ENCODE data around the gene S100A13. TPM values are rescaled to one million over a fixed set of nuclear protein-coding genes. Genes with fewer than 3 reads are reported as not detected.

The S100A13 gene
- total RNA-seq, 1 experiment from 2014 or later: 350 TPM

DNA sequence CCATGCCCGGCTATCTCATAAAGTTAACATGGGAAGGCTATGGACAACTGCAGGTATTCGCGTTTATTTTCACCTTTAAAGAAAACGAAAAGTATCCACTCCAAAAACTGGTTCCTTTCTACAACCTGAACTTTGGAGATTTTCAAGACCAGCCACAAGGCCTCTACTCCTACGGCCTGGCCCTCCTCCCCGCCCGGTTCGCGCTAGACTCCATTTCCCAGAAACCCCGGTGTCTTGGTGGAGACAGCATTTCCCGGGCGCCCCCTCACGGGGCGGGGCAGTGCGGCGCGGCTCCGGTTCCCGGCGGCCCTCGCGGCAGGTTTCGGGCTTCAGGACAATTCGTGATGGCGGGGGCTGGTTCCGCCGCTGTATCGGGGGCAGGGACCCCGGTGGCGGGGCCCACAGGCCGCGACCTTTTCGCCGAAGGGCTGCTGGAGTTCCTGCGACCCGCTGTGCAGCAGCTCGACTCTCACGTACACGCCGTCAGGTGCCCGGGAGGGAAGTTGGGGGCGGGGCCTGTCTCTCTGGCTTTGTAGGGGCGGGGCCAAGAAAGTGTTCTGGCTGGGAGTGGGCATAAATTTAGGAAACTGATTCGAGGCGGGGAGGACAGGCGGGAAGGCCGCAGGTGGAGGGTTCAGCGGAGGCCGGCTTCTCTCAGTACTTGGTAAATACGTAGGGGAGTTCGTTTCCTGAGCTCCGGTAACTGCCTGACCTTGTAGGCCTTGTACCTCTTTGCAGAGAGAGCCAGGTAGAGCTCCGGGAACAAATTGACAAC lies 31.3 kb upstream of the S100A13 start, which contains the start of gene SNAPIN:
Gene SNAPIN (plus strand): TSS at position 304 of the 775 bp plus-strand sequence. CDS start 41 bp downstream, at position 345.
- DNase-seq (peak; percentile 92), ATAC-seq (peak; percentile 93)
- Histone ChIP-seq H3K4me1 (ENCODE audit: insufficient read depth, low read length) (peaks cover 14% of the 10 kb centered on the region; the same call in 1 of the 2 replicates), H3K4me2 (ENCODE audit: low read length) (peak within 1 kb of the TSS; percentile 96), H3F3A (ENCODE audit: low read length, unreplicated experiment) (peaks cover 15% of the 10 kb centered on the region), H4K20me1 (ENCODE audit: low read length) (no peaks in the 10 kb centered on the region), H3K9me3 (ENCODE audit: low read length) (no peaks in the 10 kb centered on the region), H3K36me3 (ENCODE audit: low read depth, low read length) (peaks cover 28% of the 10 kb centered on the region), H2AFZ (ENCODE audit: low read length) (peak within 1 kb of the TSS; percentile 91), H3K27ac (ENCODE audit: low read length) (peak within 1 kb of the TSS; percentile 62), H3K79me2 (ENCODE audit: low read length) (peaks cover 13% of the 10 kb centered on the region), H3K4me3 (ENCODE audit: low read length) (peak within 1 kb of the TSS; percentile 89), H3K27me3 (ENCODE audit: low read length) (no peaks in the 10 kb centered on the region), H3K9me2 (replicated peaks; ENCODE audit: low read length) (no peaks in the 10 kb centered on the region), H3K9ac (ENCODE audit: low read length) (peak within 1 kb of the TSS; percentile 90)
- BruUV-seq (replicated peaks): TSS peak; percentile 75
- TF ChIP-seq EZH2 (IDR thresholded peaks at IDR 0.05; ENCODE audit: low read length, unreplicated experiment): no peak
- no peak for TF ChIP-seq EZH2phosphoT487 (IDR thresholded peaks at IDR 0.05; ENCODE audit: borderline replicate concordance, low read length)
- intact Hi-C loops (cut with micrococcal nuclease): loop anchor here (2.0 kb wide), 1 partner anchor 24 kb away; the partner anchor contains the start of gene CHTOP
- ChIA-PET CTCF (no interaction called here), POLR2A (ENCODE audit: unreplicated experiment) (interaction anchor here (0.6 to 0.7 kb wide), 2 partner anchors 20 to 69 kb away, joined by 3 to 8 read pairs; partner anchors contain the start of gene INTS3)

- intact Hi-C loops (cut with micrococcal nuclease): no loop called here
- TF ChIP-seq EZH2phosphoT487 (IDR thresholded peaks at IDR 0.05; ENCODE audit: borderline replicate concordance, low read length) (no peak), EZH2 (IDR thresholded peaks at IDR 0.05; ENCODE audit: low read length, unreplicated experiment) (no peak)
- TF ChIP-seq, protein P1, sequence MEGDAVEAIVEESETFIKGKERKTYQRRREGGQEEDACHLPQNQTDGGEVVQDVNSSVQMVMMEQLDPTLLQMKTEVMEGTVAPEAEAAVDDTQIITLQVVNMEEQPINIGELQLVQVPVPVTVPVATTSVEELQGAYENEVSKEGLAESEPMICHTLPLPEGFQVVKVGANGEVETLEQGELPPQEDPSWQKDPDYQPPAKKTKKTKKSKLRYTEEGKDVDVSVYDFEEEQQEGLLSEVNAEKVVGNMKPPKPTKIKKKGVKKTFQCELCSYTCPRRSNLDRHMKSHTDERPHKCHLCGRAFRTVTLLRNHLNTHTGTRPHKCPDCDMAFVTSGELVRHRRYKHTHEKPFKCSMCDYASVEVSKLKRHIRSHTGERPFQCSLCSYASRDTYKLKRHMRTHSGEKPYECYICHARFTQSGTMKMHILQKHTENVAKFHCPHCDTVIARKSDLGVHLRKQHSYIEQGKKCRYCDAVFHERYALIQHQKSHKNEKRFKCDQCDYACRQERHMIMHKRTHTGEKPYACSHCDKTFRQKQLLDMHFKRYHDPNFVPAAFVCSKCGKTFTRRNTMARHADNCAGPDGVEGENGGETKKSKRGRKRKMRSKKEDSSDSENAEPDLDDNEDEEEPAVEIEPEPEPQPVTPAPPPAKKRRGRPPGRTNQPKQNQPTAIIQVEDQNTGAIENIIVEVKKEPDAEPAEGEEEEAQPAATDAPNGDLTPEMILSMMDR (conservative IDR thresholded peaks at IDR 0.05; ENCODE audit: low read depth, low read length): no peak
- Histone ChIP-seq H4K20me1 (ENCODE audit: low read length) (no peaks in the 10 kb centered on the region), H3K4me1 (ENCODE audit: insufficient read depth, low read length) (peaks cover 23% of the 10 kb centered on the region), H3K27me3 (ENCODE audit: low read length) (no peaks in the 10 kb centered on the region), H3K27ac (ENCODE audit: low read length) (no peak overlapping the region), H3K4me3 (ENCODE audit: low read length) (no peak overlapping the region), H3K9ac (ENCODE audit: low read length) (no peak overlapping the region), H3F3A (ENCODE audit: low read length, unreplicated experiment) (no peaks in the 10 kb centered on the region), H3K36me3 (ENCODE audit: low read depth, low read length) (no peaks in the 10 kb centered on the region), H3K9me3 (ENCODE audit: low read length) (no peaks in the 10 kb centered on the region), H3K4me2 (ENCODE audit: low read length) (no peak overlapping the region), H2AFZ (ENCODE audit: low read length) (no peak overlapping the region), H3K9me2 (replicated peaks; ENCODE audit: low read length) (no peaks in the 10 kb centered on the region), H3K79me2 (ENCODE audit: low read length) (peaks cover 13% of the 10 kb centered on the region)
- BruUV-seq (replicated peaks): no TSS peak
- no peak for ATAC-seq
- ChIA-PET CTCF (no interaction called here), POLR2A (ENCODE audit: unreplicated experiment) (interaction anchor here (0.6 kb wide), 1 partner anchor 29 kb away, joined by 4 read pairs; no protein-coding TSS in a partner anchor)
- DNase-seq: no peak
Observed at GRCh38 chr1:153655333-153655732, 28.0 kb upstream of the S100A13 start.

DNA sequence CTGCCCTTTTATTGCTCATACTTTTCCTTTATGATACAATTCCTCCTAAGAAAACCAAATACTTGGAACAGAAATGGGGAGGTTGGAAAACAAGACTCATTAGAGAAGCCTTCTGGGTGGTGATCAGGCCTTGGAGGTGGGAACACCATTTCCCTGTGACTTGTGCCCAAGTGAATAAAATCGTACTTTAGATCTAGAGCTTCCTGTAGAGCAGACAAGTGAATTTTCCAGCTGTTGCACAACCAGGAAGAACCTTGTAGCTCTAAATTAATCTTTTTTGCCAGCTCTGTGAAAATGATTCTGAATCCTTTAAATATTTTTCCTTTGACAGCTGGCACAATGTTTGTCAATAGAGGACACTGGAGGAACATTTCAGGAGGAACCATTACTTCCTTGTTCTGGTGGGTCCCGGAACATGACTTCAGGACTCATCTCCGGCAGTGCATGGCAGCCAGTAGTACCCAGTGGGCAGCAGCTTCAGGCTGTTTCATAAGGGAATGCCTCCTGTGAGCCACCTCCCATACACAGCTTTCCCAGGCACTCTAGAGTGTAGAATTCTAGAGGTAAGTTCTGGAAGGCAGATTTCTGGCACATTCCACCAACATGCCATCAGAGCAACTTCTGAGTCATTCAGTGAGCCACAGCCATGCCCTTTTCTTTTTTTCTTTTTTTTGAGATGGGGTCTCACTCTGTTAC lies 25.6 kb upstream of the S100A13 start:
- Histone ChIP-seq H3K9ac (ENCODE audit: low read length) (no peak overlapping the region), H3K4me2 (ENCODE audit: low read length) (peak overlapping the region; percentile 18; the same call in 1 of the 2 replicates), H3K4me3 (ENCODE audit: low read length) (no peak overlapping the region), H3K4me1 (ENCODE audit: insufficient read depth, low read length) (peaks cover 16% of the 10 kb centered on the region), H3K27me3 (ENCODE audit: low read length) (no peaks in the 10 kb centered on the region), H3K79me2 (ENCODE audit: low read length) (no peaks in the 10 kb centered on the region), H4K20me1 (ENCODE audit: low read length) (no peaks in the 10 kb centered on the region), H2AFZ (ENCODE audit: low read length) (no peak overlapping the region), H3K9me3 (ENCODE audit: low read length) (no peaks in the 10 kb centered on the region), H3K36me3 (ENCODE audit: low read depth, low read length) (no peaks in the 10 kb centered on the region), H3F3A (ENCODE audit: low read length, unreplicated experiment) (no peaks in the 10 kb centered on the region), H3K27ac (ENCODE audit: low read length) (no peak overlapping the region), H3K9me2 (replicated peaks; ENCODE audit: low read length) (no peaks in the 10 kb centered on the region)
- DNase-seq: peak; percentile 66
- no peak; the same call in 1 of the 2 replicates for ATAC-seq
- intact Hi-C loops (cut with micrococcal nuclease): no loop called here
- BruUV-seq (replicated peaks): no TSS peak
- CTCF ChIA-PET: no interaction called here
- POLR2A ChIA-PET (ENCODE audit: unreplicated experiment): no interaction called here
- TF ChIP-seq, protein P1 (conservative IDR thresholded peaks at IDR 0.05; ENCODE audit: low read depth, low read length): no peak
- TF ChIP-seq EZH2 (IDR thresholded peaks at IDR 0.05; ENCODE audit: low read length, unreplicated experiment) (no peak), EZH2phosphoT487 (IDR thresholded peaks at IDR 0.05; ENCODE audit: borderline replicate concordance, low read length) (no peak)

Data from PC-3 (cell line).